Gastrocnemius medialis (tissue), 4 donors: ENCODE measurements around the gene STK38.

ENCODE experiments used
- POLR2A ChIP-seq, 2 donors: fragments of 450-650 bp; IDR thresholded peaks; one replicate each; pipeline ENCODE4 v1.6.1; 2017; ENCODE audit warnings: antibody characterized with exemption in 2 of 2, mild to moderate bottlenecking in 2 of 2, moderate library complexity in 2 of 2
- TF ChIP-seq, protein P1 (sequence below), 5 experiments: fragments of 450-650 bp in 3 of 5; fragments of 200-600 bp in 2 of 5; sonication (generic) in 2 of 5; IDR thresholded peaks in 4 of 5; conservative IDR thresholded peaks in 1 of 5; 1 replicate in 4 of 5; 2 replicates in 1 of 5; pipeline ENCODE4 v1.5.1; 2016 to 2019; ENCODE audit warnings: antibody characterized with exemption in 5 of 5, mild to moderate bottlenecking in 3 of 5, moderate library complexity in 3 of 5

GRCh38 chr6:36467625-36468024 lies 79.7 kb downstream of the STK38 start:
- TF ChIP-seq, protein P1, sequence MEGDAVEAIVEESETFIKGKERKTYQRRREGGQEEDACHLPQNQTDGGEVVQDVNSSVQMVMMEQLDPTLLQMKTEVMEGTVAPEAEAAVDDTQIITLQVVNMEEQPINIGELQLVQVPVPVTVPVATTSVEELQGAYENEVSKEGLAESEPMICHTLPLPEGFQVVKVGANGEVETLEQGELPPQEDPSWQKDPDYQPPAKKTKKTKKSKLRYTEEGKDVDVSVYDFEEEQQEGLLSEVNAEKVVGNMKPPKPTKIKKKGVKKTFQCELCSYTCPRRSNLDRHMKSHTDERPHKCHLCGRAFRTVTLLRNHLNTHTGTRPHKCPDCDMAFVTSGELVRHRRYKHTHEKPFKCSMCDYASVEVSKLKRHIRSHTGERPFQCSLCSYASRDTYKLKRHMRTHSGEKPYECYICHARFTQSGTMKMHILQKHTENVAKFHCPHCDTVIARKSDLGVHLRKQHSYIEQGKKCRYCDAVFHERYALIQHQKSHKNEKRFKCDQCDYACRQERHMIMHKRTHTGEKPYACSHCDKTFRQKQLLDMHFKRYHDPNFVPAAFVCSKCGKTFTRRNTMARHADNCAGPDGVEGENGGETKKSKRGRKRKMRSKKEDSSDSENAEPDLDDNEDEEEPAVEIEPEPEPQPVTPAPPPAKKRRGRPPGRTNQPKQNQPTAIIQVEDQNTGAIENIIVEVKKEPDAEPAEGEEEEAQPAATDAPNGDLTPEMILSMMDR (IDR thresholded peaks at IDR 0.05 in 4 of 5, conservative IDR thresholded peaks at IDR 0.05 in 1 of 5) = no peak
- TF ChIP-seq POLR2A (IDR thresholded peaks at IDR 0.05) = no peak
